CD14-positive monocyte (primary cell): ENCODE measurements around the gene BCAR1. TPM values are rescaled to one million over a fixed set of nuclear protein-coding genes. Genes with fewer than 3 reads are reported as not detected.

Experiments used
- DNase-seq, 3 donors: peaks; one replicate each; pipeline ENCODE4 v3.0.0-alpha.2; 2011 to 2022
- H2AFZ ChIP-seq: 2 replicates; pipeline ENCODE4 v1.6.0; 2012; ENCODE audit warnings: mild to moderate bottlenecking, low read depth, low read length, inconsistent platforms; ENCODE audit not compliant: insufficient read depth, poor library complexity, severe bottlenecking
- H3K27ac ChIP-seq, 2 donors: 1 replicate in 1 of 2; 2 replicates in 1 of 2; pipeline ENCODE4 v1.5.1; 2012 to 2013; ENCODE audit warnings: low read length in 2 of 2, control low read depth in 1 of 2, inconsistent platforms in 1 of 2, low read depth in 1 of 2, mild to moderate bottlenecking in 1 of 2
- H3K27me3 ChIP-seq, 2 donors: one replicate each; pipeline versions ENCODE4 v1.6.0 to v1.6.1; 2011 to 2013; ENCODE audit warnings: low read length in 2 of 2; ENCODE audit not compliant: control insufficient read depth in 2 of 2, insufficient read depth in 2 of 2
- H3K36me3 ChIP-seq, 2 donors: replicated peaks in 1 of 2; 1 replicate in 1 of 2; 2 replicates in 1 of 2; pipeline versions ENCODE4 v1.5.1 to v1.6.1; 2012 to 2013; ENCODE audit warnings: low read length in 2 of 2, control low read depth in 1 of 2, inconsistent platforms in 1 of 2, mild to moderate bottlenecking in 1 of 2; ENCODE audit not compliant: insufficient read depth in 2 of 2, control insufficient read depth in 1 of 2
- H3K4me1 ChIP-seq, 2 donors: 1 replicate in 1 of 2; 2 replicates in 1 of 2; pipeline versions ENCODE4 v1.5.1 to v1.6.1; 2012 to 2013; ENCODE audit warnings: low read length in 2 of 2, control low read depth in 1 of 2, inconsistent platforms in 1 of 2, mild to moderate bottlenecking in 1 of 2, moderate library complexity in 1 of 2; ENCODE audit not compliant: insufficient read depth in 2 of 2, control insufficient read depth in 1 of 2
- H3K4me2 ChIP-seq: replicated peaks from 2 replicates; pipeline ENCODE3; 2012; ENCODE audit warnings: low read length, moderate library complexity, mild to moderate bottlenecking; ENCODE audit not compliant: poor library complexity, severe bottlenecking; ENCODE audit errors: extremely low read depth
- H3K4me3 ChIP-seq, 3 experiments: fragments of 200-600 bp in 1 of 3; sonication (generic) in 1 of 3; replicated peaks in 1 of 3; 1 replicate in 2 of 3; 2 replicates in 1 of 3; pipeline ENCODE4 v1.5.1; 2011 to 2013; ENCODE audit warnings: low read length in 3 of 3, mild to moderate bottlenecking in 3 of 3, control low read depth in 2 of 3, low read depth in 2 of 3, inconsistent platforms in 1 of 3, moderate library complexity in 1 of 3
- H3K79me2 ChIP-seq: 2 replicates; pipeline ENCODE4 v1.6.0; 2012; ENCODE audit warnings: mild to moderate bottlenecking, control low read depth, inconsistent platforms, low read length, moderate library complexity; ENCODE audit not compliant: insufficient read depth
- H3K9ac ChIP-seq: 2 replicates; pipeline ENCODE4 v1.6.0; 2017; ENCODE audit warnings: low read length, mild to moderate bottlenecking; ENCODE audit not compliant: insufficient read depth, poor library complexity, severe bottlenecking
- H3K9me3 ChIP-seq, 2 donors: replicated peaks in 1 of 2; 1 replicate in 1 of 2; 2 replicates in 1 of 2; pipeline versions ENCODE4 v1.5.1 to v1.6.1; 2012 to 2013; ENCODE audit warnings: low read length in 2 of 2, control low read depth in 1 of 2; ENCODE audit not compliant: control insufficient read depth in 1 of 2, insufficient read depth in 1 of 2
- H4K20me1 ChIP-seq: 2 replicates; pipeline ENCODE4 v1.6.0; 2012; ENCODE audit warnings: mild to moderate bottlenecking, low read length, control low read depth, moderate library complexity; ENCODE audit not compliant: insufficient read depth
- H3K27ac Mint-ChIP-seq, 7 donors: one replicate each; pipeline ENCODE4 v1.8.0; 2020; ENCODE audit warnings: mild to moderate bottlenecking in 7 of 7, mixed read lengths in 7 of 7, moderate library complexity in 6 of 7, inconsistent platforms in 2 of 7
- H3K27me3 Mint-ChIP-seq, 3 donors: one replicate each; pipeline ENCODE4 v1.8.0; 2021 to 2022; ENCODE audit warnings: low read depth in 3 of 3, mild to moderate bottlenecking in 3 of 3, mixed read lengths in 3 of 3, moderate library complexity in 3 of 3, inconsistent platforms in 1 of 3
- H3K36me3 Mint-ChIP-seq, 2 donors: one replicate each; pipeline ENCODE4 v1.8.0; 2020; ENCODE audit warnings: mixed read lengths in 2 of 2, inconsistent platforms in 1 of 2, mild to moderate bottlenecking in 1 of 2
- H3K4me1 Mint-ChIP-seq: one replicate; pipeline ENCODE4 v1.8.0; 2020; ENCODE audit warnings: mild to moderate bottlenecking, mixed read lengths
- H3K4me3 Mint-ChIP-seq, 2 donors: one replicate each; pipeline ENCODE4 v1.8.0; 2020; ENCODE audit warnings: mild to moderate bottlenecking in 2 of 2, mixed read lengths in 2 of 2, moderate library complexity in 1 of 2
- H3K9me3 Mint-ChIP-seq, 7 donors: one replicate each; pipeline ENCODE4 v1.8.0; 2020 to 2022; ENCODE audit warnings: mixed read lengths in 7 of 7, mild to moderate bottlenecking in 6 of 7, moderate library complexity in 6 of 7, inconsistent platforms in 2 of 7
- CTCF ChIP-seq: fragments of 200-600 bp; IDR thresholded peaks from one replicate; pipeline ENCODE4 v1.8.0; 2022; ENCODE audit warnings: antibody characterized with exemption, mild to moderate bottlenecking
- WGBS: methylation state at CpG from one replicate; pipeline ENCODE4 v1.1.5; 2013; ENCODE audit warnings: missing lambda C conversion rate; ENCODE audit not compliant: insufficient coverage; 5-methylcytosine and 5-hydroxymethylcytosine counted together
- intact Hi-C, 2 donors: fragments of 100-400 bp; cut with micrococcal nuclease; formaldehyde crosslinking; loops; one replicate each; pipeline versions ENCODE4 v1.15.0 to v1.15.1; 2023
- polyA plus RNA-seq, 3 donors: library from polyadenylated mRNA; depleted of rRNA in 1 of 3; unstranded in 2 of 3; stranded (reverse) in 1 of 3; fragments of 300-500 nt in 2 of 3; fragments of >200 nt in 1 of 3; fragmentation: Illumina TruSeq in 2 of 3; gene quantifications; 1 replicate in 2 of 3; 2 replicates in 1 of 3; pipeline ENCODE4 v1.2.3, GENCODE V29; 2012 to 2021

BCAR1 gene
- polyA plus RNA-seq, 3 donors: not detected

- WGBS: 73% methylated on average over 21 of the region's 25 CpGs
- intact Hi-C loops: loop anchor here in 1 of 2 donors (10.0 kb wide), 1 partner anchor 527 kb away; no protein-coding TSS in a partner anchor
- no peak for TF ChIP-seq CTCF
- H3K4me3 ChIP-seq: no peak overlapping the region
- H3K9me3 Mint-ChIP-seq: peaks cover 0 to 14% (median 1%) of the 10 kb centered on the region in 7 donors
- H3K4me1 ChIP-seq: no peaks in the 10 kb centered on the region
- H3K9me3 ChIP-seq: no peaks in the 10 kb centered on the region
- no peak overlapping the region for H3K4me3 Mint-ChIP-seq
- H3K36me3 ChIP-seq: no peaks in the 10 kb centered on the region
- no peak for DNase-seq
- no peak overlapping the region for H3K9ac ChIP-seq
- H3K4me1 Mint-ChIP-seq: no peaks in the 10 kb centered on the region
- H3K36me3 Mint-ChIP-seq: no peaks in the 10 kb centered on the region
- H3K27me3 Mint-ChIP-seq: peaks cover 54 to 99% (median 73%) of the 10 kb centered on the region in 3 donors
- H3K27ac ChIP-seq: no peak overlapping the region
- H3K27me3 ChIP-seq: peaks cover 2 to 84% of the 10 kb centered on the region in 2 donors
- no peak overlapping the region for H3K27ac Mint-ChIP-seq
- H2AFZ ChIP-seq: no peak overlapping the region
- no peak overlapping the region for H3K4me2 ChIP-seq
- no peaks in the 10 kb centered on the region for H3K79me2 ChIP-seq
- H4K20me1 ChIP-seq: no peaks in the 10 kb centered on the region
Measured at GRCh38 chr16:75238132-75238852, 13.1 kb downstream of the BCAR1 start.

- no peaks in the 10 kb centered on the region for H3K4me1 ChIP-seq
- Mint-ChIP-seq H3K9me3 (peaks cover 0 to 11% (median 0%) of the 10 kb centered on the region in 7 donors), H3K4me1 (no peaks in the 10 kb centered on the region), H3K4me3 (peak overlapping the region in 1 of 2 donors; percentile 39), H3K27me3 (peaks cover 54 to 99% (median 73%) of the 10 kb centered on the region in 3 donors), H3K36me3 (no peaks in the 10 kb centered on the region), H3K27ac (no peak overlapping the region)
- TF ChIP-seq CTCF: no peak
- intact Hi-C loops: loop anchor here in 1 of 2 donors (10.0 kb wide), 1 partner anchor 527 kb away; no protein-coding TSS in a partner anchor
- no peak for DNase-seq
- no peaks in the 10 kb centered on the region for H4K20me1 ChIP-seq
- no peaks in the 10 kb centered on the region for H3K36me3 ChIP-seq
- 100% methylated on average over 7 of the region's 18 CpGs for WGBS
- no peaks in the 10 kb centered on the region for H3K9me3 ChIP-seq
- H3K9ac ChIP-seq: no peak overlapping the region
- H2AFZ ChIP-seq: no peak overlapping the region
- no peak overlapping the region for H3K27ac ChIP-seq
- H3K79me2 ChIP-seq: no peaks in the 10 kb centered on the region
- no peak overlapping the region for H3K4me2 ChIP-seq
- peaks cover 3 to 85% of the 10 kb centered on the region in 2 donors for H3K27me3 ChIP-seq
- no peak overlapping the region for H3K4me3 ChIP-seq
Measured at GRCh38 chr16:75237398-75238131, 13.9 kb downstream of the BCAR1 start.
